ENCODE data around the gene GPR132.

DNA sequence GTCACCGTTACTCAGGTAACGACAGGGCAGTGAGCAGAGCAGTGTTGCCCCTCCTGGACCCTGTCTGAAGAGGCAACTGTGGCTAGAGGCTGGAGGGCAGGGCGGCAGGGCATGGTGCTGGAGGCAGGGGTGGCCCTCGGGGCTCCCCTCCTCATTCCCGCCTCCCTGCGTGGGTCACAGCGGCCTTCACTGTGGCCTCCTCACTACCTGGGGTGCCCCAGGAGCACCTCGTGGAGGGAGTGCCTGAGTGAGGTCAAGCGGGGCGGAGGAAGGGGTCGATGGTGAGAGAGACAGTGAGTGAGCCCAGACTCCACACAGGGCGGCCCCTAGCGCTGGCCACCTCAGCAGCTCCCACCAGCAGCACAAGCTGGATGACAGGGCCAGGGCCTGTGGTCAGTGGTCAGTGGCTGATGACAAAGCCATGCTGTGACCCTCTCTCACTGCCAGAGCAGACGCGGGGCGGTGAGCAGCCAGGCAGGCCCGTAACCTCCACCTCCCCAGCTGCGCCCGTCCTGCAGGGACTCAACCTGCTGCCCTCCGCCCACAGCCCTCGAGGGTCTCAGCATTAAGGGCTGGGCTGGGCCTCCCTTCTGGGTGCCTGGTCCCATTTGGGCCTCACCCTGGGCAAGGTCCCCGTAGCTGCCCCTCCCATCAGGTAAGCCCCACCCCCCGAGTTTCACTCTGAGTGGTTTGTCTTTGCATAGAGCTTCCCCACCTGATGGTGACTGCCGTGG is 17.8 kb downstream of the GPR132 start:
- TF ChIP-seq GABPB1 (CRISPR knock-in tag; IDR thresholded peaks at IDR 0.05) (no peak), FIP1L1 (IDR thresholded peaks at IDR 0.05; ENCODE audit: borderline replicate concordance, insufficient read depth, low read depth, low read length) (no peak), MTF2 (CRISPR knock-in tag; IDR thresholded peaks at IDR 0.05; ENCODE audit: borderline replicate concordance) (no peak), POLR2AphosphoS5 (IDR thresholded peaks at IDR 0.05; ENCODE audit: low read depth, low read length) (no peak), CTCF (CRISPR knock-in tag; IDR thresholded peaks at IDR 0.05) (no peak), ZNF234 (CRISPR knock-in tag; conservative IDR thresholded peaks at IDR 0.05) (no peak), ZNF660 (CRISPR knock-in tag; IDR thresholded peaks at IDR 0.05; ENCODE audit: borderline replicate concordance, low read depth) (no peak), SRF (IDR thresholded peaks at IDR 0.05; ENCODE audit: low read depth, low read length) (no peak)
- TF ChIP-seq, protein P1, sequence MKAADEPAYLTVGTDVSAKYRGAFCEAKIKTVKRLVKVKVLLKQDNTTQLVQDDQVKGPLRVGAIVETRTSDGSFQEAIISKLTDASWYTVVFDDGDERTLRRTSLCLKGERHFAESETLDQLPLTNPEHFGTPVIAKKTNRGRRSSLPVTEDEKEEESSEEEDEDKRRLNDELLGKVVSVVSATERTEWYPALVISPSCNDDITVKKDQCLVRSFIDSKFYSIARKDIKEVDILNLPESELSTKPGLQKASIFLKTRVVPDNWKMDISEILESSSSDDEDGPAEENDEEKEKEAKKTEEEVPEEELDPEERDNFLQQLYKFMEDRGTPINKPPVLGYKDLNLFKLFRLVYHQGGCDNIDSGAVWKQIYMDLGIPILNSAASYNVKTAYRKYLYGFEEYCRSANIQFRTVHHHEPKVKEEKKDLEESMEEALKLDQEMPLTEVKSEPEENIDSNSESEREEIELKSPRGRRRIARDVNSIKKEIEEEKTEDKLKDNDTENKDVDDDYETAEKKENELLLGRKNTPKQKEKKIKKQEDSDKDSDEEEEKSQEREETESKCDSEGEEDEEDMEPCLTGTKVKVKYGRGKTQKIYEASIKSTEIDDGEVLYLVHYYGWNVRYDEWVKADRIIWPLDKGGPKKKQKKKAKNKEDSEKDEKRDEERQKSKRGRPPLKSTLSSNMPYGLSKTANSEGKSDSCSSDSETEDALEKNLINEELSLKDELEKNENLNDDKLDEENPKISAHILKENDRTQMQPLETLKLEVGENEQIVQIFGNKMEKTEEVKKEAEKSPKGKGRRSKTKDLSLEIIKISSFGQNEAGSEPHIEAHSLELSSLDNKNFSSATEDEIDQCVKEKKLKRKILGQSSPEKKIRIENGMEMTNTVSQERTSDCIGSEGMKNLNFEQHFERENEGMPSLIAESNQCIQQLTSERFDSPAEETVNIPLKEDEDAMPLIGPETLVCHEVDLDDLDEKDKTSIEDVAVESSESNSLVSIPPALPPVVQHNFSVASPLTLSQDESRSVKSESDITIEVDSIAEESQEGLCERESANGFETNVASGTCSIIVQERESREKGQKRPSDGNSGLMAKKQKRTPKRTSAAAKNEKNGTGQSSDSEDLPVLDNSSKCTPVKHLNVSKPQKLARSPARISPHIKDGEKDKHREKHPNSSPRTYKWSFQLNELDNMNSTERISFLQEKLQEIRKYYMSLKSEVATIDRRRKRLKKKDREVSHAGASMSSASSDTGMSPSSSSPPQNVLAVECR (CRISPR knock-in tag; IDR thresholded peaks at IDR 0.05; ENCODE audit: borderline replicate concordance), result no peak
- TF ChIP-seq, protein P2, sequence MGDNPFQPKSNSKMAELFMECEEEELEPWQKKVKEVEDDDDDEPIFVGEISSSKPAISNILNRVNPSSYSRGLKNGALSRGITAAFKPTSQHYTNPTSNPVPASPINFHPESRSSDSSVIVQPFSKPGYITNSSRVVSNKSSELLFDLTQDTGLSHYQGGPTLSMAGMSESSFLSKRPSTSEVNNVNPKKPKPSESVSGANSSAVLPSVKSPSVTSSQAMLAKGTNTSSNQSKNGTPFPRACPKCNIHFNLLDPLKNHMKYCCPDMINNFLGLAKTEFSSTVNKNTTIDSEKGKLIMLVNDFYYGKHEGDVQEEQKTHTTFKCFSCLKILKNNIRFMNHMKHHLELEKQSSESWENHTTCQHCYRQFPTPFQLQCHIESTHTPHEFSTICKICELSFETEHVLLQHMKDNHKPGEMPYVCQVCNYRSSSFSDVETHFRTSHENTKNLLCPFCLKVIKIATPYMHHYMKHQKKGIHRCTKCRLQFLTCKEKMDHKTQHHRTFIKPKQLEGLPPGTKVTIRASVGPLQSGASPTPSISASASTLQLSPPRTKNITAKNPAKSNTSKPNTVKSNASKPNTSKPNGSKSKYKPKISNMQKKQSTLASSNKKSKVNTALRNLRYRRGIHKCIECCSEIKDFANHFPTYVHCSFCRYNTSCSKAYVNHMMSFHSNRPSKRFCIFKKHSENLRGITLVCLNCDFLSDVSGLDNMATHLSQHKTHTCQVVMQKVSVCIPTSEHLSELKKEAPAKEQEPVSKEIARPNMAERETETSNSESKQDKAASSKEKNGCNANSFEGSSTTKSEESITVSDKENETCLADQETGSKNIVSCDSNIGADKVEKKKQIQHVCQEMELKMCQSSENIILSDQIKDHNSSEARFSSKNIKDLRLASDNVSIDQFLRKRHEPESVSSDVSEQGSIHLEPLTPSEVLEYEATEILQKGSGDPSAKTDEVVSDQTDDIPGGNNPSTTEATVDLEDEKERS (CRISPR knock-in tag; IDR thresholded peaks at IDR 0.05), result no peak

Measured in HepG2 (cell line).